AML-193 (cell line): Measurements from ENCODE around the gene TMEM223.
"Not testable (repeated sequence)": the region's sequence is repeated elsewhere in the genome, so short reads cannot be mapped to it uniquely, and the experiment has no call there.

Source experiments
- DNase-seq, 2 experiments: peaks; one replicate each; lab custom pipeline; 2025; lab: John Stamatoyannopoulos, UW

The TMEM223 gene

DNA sequence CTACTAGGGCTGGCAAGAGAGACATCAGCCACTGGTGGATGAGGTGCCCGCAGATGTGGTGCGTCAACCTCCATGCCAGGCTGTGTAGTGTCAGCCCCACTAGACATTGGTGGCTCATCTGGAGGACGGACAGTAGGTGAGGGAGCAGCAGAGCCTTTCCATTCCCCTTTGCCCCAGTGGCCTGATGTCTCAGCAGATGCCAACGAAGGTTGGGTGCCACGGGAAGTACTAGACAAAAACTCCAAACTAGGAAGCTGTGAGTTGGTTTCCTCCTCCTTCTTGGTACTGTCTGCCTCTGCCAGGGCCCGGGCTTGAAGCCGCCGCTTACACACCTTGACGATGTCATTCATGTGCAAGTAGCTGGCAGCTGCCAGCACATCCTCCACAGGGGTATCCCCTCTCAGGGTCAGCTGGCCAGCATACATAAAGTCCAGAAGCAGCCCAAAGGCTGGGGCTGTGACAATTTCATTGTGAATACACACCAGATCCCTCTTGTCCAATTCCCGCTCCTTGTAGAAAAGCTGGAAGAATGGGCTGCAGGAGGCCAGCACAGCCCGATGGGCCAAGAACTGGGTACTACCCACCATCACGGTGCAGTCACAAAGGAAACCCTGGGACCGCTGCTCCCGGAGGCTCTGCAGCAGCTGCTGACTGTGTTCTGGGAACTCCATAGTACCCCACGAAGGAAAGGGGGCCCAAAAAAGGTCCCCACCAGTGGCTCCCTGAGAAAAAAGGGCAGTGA lies 38.6 kb downstream of the TMEM223 start:
- DNase-seq: no peak

DNA sequence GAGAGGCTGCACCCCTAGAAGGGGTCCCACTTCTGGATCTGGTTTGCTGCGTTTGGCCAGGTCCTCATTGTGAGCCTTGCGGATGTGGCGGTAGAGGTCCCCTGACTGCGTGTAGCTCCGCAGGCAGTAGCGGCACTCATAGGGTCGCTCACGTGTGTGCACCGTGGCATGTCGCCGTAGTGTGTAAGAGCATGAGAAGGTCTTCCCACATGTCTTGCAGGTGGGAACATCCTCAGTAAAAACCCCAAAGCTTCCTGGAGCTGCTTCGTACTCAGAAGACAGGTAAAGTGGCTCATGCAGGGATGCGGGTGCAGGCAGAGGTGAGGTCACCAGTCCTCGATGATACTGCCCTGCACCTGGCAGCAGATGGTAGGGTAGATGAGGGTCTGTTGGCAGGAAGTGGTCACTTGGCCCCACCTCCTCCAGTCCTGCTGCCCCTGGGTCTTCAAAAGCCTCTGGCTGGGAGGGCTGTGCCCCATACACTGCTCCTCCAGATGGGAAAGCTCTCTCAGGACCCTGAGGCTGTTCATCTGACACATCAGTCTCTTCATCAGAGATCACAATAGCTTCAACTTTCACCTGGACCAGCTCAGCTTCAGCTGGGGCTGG lies 39.5 kb downstream of the TMEM223 start:
- DNase-seq: no peak

DNA sequence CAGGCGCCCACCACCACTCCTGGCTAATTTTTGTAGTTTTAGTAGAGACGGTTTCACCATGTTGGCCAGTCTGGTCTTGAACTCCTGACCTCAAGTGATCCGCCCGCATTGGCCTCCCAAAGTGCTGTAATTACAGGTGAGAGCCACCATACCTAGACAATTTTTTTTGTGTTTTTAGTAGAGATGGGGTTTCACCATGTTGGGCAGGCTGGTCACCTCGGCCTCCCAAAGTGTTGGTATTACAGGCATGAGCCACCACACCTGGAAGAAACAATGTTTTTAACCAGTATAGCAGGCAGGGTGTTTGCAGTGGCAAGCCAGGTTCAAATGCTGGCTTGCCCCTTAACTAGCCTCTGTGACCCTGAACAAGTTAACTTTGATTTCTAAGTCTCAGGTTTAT lies 41.9 kb downstream of the TMEM223 start:
- not testable (repeated sequence) for DNase-seq

DNA sequence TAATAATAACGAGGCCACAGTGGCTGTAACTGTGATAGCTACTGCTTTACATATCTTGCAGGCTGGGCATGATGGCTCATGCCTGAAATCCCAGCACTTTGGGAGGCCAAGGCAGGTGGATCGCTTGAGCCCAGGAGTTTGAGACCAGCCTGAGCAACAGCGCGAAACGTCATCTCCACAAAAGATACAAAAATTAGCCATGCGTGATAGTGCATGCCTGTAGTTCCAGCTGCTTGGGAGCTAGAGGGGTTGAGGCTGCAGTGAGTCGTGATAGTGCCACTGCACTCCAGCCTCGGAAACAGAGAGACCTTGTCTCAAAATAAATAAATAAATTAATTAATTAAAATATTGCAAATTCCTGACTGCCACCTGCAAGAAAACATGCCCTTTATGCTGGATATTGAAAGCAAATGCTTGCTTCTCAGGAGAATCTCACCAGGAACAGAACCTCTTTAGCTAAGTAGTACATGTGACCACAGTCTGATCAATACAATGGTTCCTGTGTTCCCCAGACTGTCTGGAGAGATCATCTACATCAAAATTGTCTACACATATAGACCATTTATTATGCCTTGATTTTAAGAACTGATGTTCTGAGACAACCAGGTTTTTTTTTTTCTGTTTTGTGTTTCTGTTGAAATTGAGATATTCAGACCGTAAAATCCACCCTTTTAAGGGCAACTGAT lies 44.2 kb downstream of the TMEM223 start:
- DNase-seq: no peak
